GM21381 (cell line): ENCODE results near the gene CLTCL1.

Experiments
- ATAC-seq: cut with Tn5 transposase; IDR thresholded peaks from one replicate; pipeline ENCODE4 v1.9.1; 2021; ENCODE audit warnings: mild to moderate bottlenecking, moderate library complexity; ENCODE audit not compliant: unreplicated experiment

Gene CLTCL1

DNA sequence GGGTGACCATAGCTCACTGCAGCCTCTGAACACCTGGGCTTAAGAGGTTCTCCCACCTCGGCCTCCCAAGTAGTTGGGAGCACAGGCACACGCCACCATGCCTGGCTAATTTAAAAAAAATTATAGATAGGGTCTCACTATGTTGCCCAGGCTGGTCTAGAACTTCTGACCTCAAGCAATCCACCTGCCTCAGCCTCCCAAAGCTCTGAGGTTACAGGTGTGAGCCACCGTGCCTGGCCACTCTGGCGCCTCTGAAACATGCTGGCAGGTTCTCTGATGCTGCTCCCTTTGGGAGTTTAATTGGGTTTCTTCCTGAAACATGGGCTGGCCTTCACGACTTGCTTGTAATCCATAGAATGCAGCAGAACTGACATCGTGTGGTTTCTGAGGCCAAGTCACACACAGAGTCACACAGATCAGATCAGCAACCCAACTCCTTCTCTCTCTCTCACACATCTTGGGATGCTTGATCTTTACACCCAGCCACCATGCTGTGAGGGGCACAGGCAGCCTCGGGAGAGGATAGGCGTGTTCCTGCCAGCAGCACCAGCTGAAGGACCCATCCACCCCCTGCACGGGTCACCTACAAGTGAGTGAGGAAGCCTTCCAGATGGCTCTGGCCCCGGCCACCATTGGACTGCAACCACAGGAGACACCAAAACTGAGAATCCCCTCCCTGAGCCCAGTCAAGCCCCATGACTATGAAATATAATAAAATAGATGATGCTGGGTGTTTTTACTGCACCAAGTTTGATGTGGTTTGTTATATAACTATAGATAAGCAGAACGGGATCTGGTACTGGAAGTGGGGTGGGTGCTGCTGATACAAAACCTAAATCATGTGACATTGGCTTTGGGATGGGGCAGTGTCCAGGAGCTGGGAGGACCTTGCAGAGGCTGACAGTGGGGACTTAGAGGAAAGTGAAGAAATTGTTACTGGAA lies 138.3 kb downstream of the CLTCL1 start:
- no peak for ATAC-seq

DNA sequence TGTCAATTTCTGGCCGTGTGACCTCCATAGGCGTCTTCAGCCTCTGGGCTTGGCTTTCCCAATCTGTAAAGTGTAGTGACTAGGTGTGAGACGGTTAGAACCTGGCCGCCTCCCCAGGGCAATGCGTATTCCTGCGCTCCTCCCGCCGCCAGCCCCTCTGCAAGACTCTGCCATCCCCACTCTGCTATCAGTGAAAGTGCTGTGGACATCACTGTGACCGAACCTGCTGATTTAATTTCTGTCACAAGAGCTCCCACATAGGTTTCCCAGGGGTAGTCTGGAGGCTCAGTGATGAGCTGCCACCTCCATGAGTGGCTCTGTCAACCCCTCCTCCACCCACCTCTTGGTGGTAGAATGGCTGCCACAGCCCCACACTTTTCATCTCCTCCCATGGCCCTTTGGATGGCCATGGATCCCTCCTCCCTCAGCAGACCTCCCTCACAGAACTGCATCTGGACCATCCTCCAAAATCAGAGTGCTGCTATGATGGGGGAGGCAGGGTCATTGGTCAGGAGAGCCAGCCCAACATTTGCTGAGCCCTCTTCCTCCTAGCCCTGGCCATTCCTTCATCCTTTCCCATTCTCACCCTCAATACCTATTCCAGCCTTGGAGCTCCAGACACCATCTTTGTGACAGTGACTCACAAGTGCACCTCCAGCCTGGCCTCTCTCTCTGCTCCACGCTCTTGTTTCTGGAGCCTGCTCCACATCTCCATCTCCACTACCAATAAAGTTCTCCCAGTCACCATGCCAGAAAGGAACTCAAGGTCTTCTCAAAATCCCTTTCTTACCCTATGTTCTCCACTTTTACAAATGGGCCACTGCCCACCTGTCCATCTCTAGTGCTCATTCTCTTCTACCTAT lies 140.0 kb downstream of the CLTCL1 start:
- ATAC-seq = no peak

DNA sequence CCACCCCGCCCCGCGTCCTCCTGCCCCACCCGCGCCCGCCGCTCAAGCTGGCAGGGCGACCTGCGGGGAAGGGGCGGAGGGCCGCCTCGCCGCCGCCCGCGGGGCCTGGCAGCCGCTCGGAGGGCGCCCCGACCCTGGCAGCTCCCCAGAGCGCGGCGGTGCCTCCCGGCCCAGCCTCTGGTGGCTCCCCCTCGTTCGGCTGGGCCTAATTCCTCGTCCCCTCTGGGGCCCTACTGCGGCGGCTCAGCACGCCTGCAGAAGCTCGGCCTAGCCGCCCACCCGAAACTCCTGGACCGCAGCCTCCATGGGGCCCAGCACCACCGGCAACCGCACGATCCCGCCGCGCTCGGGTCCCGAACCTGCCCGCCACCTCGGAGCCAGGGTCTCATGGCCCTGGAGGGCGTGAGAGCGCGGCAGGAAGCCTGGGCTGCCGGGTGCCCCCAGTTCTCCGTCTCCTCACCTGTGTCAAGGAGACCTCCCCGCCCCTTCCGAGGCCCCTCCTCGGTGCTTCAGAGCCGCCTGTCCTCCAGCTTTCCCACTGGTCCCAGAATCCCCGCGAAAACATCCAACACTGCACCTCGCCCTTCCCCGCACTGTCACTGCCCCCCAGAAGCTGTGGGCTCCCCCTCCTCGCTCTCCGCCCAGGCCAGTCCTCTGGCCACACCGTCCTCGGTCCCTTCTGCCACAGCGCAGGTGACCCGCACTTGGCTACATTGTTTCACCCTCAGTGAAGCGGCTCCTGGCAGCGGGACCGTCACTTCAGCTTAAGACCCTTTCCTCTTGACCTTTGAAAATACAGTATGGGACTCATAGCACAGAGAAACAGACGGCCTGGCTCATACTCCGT lies 140.8 kb downstream of the CLTCL1 start:
- no peak for ATAC-seq

GRCh38 chr22:19149991-19150390 lies 141.5 kb downstream of the CLTCL1 start, which contains the start of gene GSC2:
GSC2 (minus strand) TSS chr22:19150292; CDS start chr22:19150283, 9 bp downstream.
- no peak for ATAC-seq

- no peak for ATAC-seq
Measured at GRCh38 chr22:19149047-19149883, 142.3 kb downstream of the CLTCL1 start.

DNA sequence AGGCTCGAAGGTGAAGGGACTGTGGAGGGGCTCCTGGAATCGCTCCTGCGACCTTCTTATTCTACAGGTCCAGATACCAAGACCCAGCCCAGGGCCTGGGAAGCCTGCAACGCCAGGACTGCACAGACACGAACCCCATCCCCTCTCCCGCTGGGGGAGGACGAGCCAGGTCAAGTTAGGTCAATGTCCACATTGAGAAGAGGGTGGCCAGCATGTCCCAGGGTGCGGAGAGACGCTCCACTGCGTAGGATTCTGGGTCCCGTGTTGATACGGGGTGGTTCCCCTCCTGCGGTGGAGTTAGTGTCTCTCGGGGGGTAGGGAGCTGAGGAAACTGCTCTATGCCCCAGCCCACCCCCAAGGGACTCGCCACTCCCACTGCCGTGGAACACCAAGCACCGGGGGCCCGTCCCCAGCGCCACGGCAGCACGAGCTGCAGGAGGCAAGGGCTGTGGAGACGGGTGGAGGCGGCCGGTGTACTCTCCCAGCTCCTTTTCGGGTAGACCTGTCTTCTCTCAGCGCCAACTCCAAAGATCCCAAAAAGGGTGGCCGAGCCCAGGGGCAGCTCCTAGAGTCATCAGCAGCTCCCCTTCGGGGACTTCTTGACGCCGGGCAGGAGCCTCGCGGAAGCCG lies 143.0 kb downstream of the CLTCL1 start:
- no peak for ATAC-seq

- no peak for ATAC-seq
Measured at GRCh38 chr22:19147195-19147780, 144.2 kb downstream of the CLTCL1 start.

GRCh38 chr22:19146215-19146968 lies 145.1 kb downstream of the CLTCL1 start:
- ATAC-seq = no peak

DNA sequence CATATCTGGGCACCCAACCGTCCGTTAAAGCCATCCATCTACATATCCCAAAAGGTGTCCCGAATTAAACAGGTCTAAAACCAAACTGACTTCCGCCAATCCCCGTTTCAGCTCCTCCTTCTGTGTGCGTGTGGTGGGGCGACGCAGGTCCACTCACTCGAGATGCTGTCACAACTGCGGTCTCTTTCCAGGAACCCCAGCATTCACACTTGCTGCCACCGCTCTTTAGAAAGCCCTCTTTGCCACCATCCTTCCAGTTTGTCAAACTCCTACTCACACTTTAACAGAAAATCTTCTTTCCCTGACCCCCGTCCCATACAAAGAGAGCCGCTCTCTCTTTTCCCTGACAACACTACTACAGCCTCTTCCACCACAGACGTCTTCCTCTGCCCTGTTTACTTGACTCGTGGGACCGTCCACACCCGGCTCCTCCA lies 147.5 kb downstream of the CLTCL1 start:
- ATAC-seq = peak; percentile 2

DNA sequence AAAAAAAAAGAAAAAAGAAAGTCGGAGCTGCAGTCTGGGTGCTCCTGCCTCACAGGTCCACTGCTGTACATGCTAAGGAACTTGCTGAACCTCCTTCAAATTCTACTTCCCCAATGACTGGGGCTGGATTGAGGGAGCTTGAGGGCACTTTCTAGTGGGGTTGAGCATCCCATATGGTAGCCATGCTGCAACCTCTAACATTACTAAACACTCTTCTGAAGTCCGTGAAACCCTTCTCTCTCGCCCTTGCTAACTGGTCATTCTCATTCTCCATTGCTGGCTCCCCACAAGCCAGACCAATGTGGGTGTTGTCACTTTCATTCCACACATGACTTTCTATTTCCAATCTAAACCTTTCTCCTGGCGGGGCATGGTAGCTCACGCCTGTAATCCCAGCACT lies 148.3 kb downstream of the CLTCL1 start:
- ATAC-seq = no peak

GRCh38 chr22:19142394-19142793 lies 149.1 kb downstream of the CLTCL1 start:
- ATAC-seq = no peak

GRCh38 chr22:19139974-19140373 lies 151.5 kb downstream of the CLTCL1 start:
- no peak for ATAC-seq

DNA sequence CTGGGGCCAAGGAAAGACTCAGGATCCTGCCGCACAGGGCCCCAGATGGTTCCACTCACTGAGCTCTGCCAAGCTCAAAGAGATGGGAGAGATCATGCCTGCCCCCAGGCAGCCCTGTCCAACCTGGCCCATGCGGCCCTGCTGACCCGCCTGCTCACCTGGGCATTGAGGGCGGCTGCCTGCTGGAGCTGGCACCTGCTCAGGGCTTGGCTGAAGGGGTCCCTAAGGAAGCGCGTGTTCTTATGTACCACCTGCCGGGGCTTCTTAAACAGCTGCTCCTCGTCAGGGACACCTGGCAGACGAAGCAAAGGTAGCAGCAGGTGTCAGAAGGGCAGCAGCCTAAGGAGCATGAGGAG lies 152.5 kb downstream of the CLTCL1 start:
- no peak for ATAC-seq

- ATAC-seq = no peak
Measured at GRCh38 chr22:19138217-19139000, 153.1 kb downstream of the CLTCL1 start.

GRCh38 chr22:19137384-19138216 lies 153.9 kb downstream of the CLTCL1 start:
- ATAC-seq = no peak

GRCh38 chr22:19136915-19137314 lies 154.6 kb downstream of the CLTCL1 start:
- ATAC-seq = no peak

DNA sequence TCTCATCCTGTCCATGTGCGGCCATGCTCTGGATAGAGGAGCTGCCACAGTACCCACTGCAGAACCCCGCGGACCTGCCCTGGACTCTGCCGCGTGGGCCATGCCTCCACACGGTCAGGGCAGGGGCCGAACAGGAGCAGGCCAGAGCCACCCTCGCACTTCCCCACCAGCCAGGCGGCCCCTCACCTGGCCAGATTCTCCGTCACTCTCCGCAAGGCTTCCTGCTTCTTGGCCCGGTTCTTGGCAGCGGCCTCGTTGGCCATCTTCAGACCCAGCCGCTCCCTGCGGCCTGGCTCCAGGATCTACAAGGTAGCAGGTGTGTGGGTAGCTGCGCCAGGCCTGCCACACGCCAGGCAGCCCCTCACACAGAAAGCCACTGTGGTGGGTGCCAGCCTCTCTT lies 156.6 kb downstream of the CLTCL1 start:
- no peak for ATAC-seq
